ENCODE results near the gene MIF4GD.
"Not testable (repeated sequence)": the region's sequence is repeated elsewhere in the genome, so short reads cannot be mapped to it uniquely, and the experiment has no call there.

Gene MIF4GD

GRCh38 chr17:75270966-75271232, at the start of gene MIF4GD:
Gene MIF4GD (minus strand): TSS chr17:75271231. CDS start chr17:75270195, 1,036 bp downstream.
- DNase-seq, result peak in 3 of 56 donors; percentile 20 to 60 (median 53)

GRCh38 chr17:75319904-75320691, 49.1 kb upstream of the MIF4GD start:
- DNase-seq, result no peak

GRCh38 chr17:75318615-75319222, 47.7 kb upstream of the MIF4GD start:
- DNase-seq, result no peak

- no peak for DNase-seq
These were observed 47.2 kb upstream of the MIF4GD start for GRCh38 chr17:75318211-75318610.

GRCh38 chr17:75317671-75318070, 46.6 kb upstream of the MIF4GD start:
- DNase-seq, result peak in 1 of 56 donors; percentile 13

DNA sequence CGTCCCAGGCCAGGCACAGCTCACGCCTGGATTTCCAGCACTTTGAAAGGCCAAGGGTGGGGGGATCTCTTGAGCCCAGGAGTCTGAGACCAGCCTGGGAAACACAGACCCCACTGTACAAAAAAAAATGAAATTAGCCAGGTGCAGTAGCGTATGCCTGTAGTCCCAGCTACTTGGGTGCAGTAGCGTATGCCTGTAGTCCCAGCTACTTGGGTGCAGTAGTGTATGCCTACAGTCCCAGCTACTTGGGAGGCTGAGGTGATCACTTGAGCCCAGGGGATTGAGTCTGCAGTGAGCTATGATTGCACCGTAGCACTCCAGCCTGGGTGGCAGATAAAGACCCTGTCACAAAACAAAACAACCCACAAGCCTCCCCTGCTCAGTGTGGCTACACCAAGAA, 45.2 kb upstream of the MIF4GD start:
- DNase-seq, result no peak

- DNase-seq, result no peak
These were observed 44.7 kb upstream of the MIF4GD start for GRCh38 chr17:75315541-75316243.

DNA sequence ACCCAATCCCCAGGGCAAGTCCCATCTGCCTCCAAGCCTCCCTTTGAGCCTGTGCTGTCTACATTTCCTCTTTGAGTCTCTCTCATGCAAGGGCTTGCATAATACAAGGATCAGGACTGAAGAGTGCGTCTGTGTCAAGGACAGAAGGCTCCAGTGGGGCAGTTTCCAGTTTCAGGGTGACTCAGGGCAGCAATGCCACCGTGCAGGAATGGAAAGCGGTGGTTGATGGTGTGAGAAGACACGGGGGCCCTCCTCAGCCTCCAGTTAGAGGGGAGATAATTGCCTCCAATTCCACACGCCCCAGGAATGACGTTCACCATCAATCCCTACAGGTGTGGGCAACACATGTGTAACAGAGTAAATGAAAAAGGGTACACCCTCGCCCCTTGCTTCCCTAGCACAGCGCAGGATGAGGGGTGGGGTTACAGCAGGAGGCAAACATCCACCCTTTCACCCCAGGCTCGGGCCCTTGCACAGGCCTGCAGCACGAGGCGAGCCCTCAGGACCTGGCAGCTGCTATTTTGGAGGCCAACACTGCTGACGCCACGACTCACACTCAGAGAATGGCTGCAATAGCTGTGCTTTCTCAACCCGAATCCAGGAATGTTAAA, 43.0 kb upstream of the MIF4GD start:
- peak in 3 of 56 donors; percentile 13 to 36 (median 29) for DNase-seq

DNA sequence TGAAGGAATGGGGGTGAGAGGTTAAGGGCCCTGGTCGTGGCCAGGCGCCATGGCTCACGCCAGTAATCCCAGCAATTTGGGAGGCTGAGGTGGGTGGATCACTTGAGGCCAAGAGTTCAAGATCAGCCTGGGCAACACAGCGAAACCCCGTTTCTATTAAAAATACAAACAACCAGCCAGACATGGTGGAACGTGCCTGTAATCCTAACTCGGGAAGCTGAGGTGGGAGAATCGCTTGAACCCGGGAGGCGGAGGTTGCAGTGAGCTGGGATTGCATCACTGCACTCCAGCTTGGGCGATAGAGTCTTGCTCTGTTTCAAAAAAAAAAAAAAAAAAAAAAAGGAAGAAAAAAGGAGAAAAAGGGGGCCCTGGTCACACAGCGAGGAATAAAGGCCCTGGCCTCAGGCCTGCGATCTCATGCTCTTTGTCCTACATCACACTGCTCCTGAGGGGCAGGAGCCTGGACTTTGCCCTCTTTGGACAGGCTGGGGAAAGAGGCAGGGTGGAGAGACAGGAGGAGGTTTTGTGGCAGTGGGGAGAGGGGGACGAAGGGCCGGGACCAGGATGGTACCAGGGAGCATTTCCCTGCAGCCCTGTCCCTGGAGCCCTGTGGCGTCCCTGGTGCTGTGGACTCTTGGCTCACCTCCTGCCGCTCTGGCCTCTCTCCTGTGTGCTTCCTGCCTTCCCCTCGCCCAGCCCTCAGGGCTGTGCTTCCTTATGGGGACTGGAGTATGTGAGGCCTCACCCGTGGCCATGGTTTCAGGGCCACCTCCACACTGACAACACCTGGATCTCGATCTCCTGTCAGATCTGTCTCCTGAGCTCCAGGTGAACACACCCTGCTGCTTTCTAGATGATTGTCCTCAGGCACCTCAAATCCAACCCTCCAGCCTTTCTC, 38.0 kb upstream of the MIF4GD start:
- DNase-seq, result no peak

DNA sequence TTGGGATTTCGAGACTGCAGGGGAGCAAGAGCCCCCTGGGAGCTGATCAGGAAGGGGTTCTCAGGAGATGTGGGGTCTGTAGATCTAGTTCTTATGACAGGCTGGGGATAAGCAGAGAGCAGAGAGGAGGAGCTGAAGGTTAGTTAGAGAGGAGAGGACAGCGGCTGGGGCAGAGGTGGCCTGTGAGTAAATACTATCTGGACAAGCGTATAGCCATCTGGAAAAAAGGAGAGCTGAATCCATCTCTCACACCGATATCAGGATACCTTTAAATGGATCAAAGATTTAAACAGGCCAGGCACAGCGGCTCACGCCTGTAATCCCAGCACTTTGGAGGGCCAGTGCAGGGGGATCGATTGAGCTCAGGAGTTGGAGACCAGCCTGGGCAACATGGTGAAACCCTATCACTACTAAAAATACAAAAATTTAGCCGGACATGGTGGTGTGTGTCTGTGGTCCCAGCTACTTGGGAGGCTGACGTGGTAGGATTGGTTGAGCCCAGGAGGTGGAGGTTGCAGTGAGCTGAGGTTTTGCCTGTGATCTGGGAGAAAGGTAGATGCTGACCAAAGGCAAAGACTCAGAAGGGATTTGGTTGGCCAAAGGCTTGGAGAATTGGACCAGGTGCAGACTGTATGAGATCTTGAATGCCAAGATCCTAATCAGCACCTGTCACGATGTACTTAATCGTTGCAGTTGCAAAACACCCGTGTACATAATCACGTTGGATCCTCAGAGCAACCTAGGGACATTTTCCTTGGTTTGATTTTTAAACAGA, 37.1 kb upstream of the MIF4GD start:
- no peak for DNase-seq

- no peak for DNase-seq
These were observed 30.6 kb upstream of the MIF4GD start for GRCh38 chr17:75301502-75302206.

DNA sequence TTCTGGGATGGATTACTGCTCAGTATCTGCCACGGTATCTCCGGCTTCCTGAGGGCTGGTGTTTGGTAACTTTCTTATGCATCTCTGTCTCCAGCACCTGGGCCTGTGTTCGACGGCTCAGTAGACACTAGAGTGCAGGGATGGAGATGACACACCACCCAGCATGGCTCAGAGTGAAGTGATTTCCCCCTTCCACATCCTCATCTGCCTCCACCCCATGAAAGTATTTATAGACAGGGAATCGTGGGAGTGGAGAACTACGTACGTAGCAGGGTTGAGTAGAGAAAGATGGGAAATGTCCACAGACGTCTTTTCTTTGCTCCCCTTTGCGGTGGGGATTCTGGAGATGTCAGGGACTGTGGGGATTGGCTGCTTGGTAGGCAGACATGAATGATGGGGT, 30.0 kb upstream of the MIF4GD start:
- DNase-seq, result no peak

- no peak for DNase-seq
These were observed 29.2 kb upstream of the MIF4GD start for GRCh38 chr17:75300280-75300679.

DNA sequence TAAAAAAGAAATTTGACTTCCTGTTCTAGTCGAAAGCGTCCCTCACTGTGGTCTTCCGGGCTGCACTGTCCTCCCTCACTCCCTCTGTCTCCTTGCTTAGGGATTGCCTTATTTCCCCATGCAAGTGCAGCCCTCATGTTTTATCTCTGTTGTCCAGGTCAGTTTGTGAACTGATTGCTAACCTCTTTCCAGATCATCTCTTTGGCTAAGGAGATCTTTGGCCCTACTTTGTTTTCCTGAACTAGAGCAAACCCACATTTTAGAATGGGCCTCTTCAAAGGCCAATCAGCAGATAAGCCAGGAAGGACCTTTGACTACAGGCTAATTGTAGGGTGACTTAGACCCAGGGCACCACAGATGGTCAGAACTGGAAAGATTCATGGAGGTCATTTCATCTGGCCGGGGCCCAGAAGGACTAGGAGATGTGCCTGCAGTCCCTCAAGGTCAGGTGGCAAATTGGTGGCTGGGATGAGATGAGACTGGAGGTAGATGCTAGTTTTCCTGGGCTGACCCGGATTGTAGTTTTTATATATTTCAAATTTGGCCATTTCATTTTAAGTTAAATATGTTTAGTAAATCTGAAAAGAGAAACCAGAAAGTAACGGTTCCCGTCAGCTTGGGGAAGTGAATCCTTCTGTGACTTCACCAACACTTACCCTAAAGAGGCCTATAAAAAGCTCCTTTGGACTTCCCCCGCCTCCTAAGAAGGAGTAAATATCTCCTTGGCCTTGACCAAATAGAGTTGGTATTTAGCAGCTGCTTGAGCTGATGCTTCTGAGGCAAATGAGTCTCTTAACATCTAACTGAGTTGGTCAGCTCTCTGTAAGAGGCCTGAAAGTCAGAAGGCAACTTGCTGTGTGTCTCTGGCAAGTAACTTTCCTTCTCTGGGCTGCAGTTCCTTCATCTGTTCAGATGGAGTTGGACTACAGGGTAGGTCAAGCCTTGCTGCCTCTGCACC, 24.4 kb upstream of the MIF4GD start:
- DNase-seq, result peak in 1 of 56 donors; percentile 17

DNA sequence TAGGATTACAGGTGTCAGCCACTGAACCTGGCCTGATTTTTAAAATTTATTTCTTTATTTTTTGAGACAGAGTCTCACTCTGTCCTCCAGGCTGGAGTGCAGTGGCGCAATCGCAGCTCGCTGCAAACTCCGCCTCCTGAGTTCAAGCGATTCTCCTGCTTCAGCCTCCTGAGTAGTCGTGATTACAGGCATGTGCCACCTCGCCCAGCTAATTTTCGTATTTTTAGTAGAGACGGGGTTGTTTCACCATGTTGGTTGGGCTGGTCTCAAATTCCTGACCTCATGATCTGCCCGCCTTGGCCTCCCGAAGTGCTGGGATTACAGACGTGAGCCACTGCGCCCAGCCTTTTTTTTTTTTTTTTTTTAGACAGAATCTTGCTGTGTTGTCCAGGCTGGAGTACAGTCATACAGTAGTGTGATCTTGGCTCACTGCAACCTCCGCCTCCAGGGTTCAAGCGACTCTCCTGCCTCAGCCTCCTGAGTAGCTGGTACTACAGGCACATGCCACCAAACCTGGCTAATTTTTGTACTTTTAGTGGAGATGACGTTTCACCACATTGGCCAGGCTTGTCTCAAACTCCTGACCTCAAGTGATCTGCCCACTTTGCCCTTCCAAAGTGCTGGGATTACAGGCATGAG, 21.9 kb upstream of the MIF4GD start:
- DNase-seq, result not testable (repeated sequence)

- DNase-seq, result peak in 23 of 56 donors; percentile 12 to 74 (median 39)
These were observed 18.9 kb upstream of the MIF4GD start for GRCh38 chr17:75289832-75290337.

- DNase-seq, result peak; percentile 74 to 99 (median 97)
These were observed 18.2 kb upstream of the MIF4GD start, which contains the start of gene SLC25A19 for GRCh38 chr17:75289115-75289831. Gene SLC25A19 (minus strand): TSS chr17:75289433. CDS start chr17:75286764, 2,669 bp downstream.
